SK-N-SH treated with all-trans-retinoic acid at 6 μM for 48 hours (cell line): ENCODE data around the gene FXYD6.

ENCODE experiments used
- ATAC-seq: fragments of 200-7000 bp; cut with Tn5 transposase; 3 replicates; pipeline ENCODE4 v1.9.1; 2020; ENCODE audit warnings: mild to moderate bottlenecking, moderate library complexity
- ARNTL ChIP-seq: fragments of 450-650 bp; formaldehyde crosslinking; IDR thresholded peaks from 2 replicates; pipeline ENCODE4 v1.5.0; 2020; ENCODE audit warnings: low read depth, mild to moderate bottlenecking, moderate library complexity, borderline replicate concordance
- BACH2 ChIP-seq: fragments of 250-450 bp; sonication (Bioruptor Pico); IDR thresholded peaks from 2 replicates; pipeline ENCODE4 v1.9.0; 2021; ENCODE audit warnings: mild to moderate bottlenecking, borderline replicate concordance
- CSDC2 ChIP-seq: fragments of 250-450 bp; sonication (Bioruptor Pico); IDR thresholded peaks from 2 replicates; pipeline ENCODE4 v1.5.0; 2020; ENCODE audit warnings: mild to moderate bottlenecking, moderate library complexity
- ESRRG ChIP-seq: fragments of 250-450 bp; sonication (Bioruptor Pico); IDR thresholded peaks from 2 replicates; pipeline ENCODE4 v1.6.1; 2021; ENCODE audit warnings: mild to moderate bottlenecking
- ISL1 ChIP-seq: fragments of 250-450 bp; sonication (Bioruptor Pico); IDR thresholded peaks from 2 replicates; pipeline ENCODE4 v2.1.2; 2022; ENCODE audit warnings: mild to moderate bottlenecking, moderate library complexity
- OSR1 ChIP-seq: fragments of 250-450 bp; sonication (Bioruptor Pico); IDR thresholded peaks from 2 replicates; pipeline ENCODE4 v1.8.0; 2022; ENCODE audit warnings: moderate library complexity, mild to moderate bottlenecking, inconsistent platforms
- RARB ChIP-seq: fragments of 250-450 bp; sonication (Bioruptor Pico); IDR thresholded peaks from 2 replicates; pipeline ENCODE4 v1.8.0; 2021; ENCODE audit warnings: mild to moderate bottlenecking, moderate library complexity
- SNAI2 ChIP-seq: fragments of 250-450 bp; sonication (Bioruptor Pico); IDR thresholded peaks from 2 replicates; pipeline ENCODE4 v1.5.0; 2020; ENCODE audit warnings: mild to moderate bottlenecking, moderate library complexity
- TCF4 ChIP-seq: fragments of 250-450 bp; sonication (Bioruptor Pico); IDR thresholded peaks from 2 replicates; pipeline ENCODE4 v1.8.0; 2021; ENCODE audit warnings: mild to moderate bottlenecking, moderate library complexity, borderline replicate concordance
- TOX ChIP-seq: fragments of 250-450 bp; sonication (Bioruptor Pico); IDR thresholded peaks from 2 replicates; pipeline ENCODE4 v1.8.0; 2021; ENCODE audit warnings: mild to moderate bottlenecking, moderate library complexity, borderline replicate concordance
- TSHZ2 ChIP-seq: fragments of 250-450 bp; sonication (Bioruptor Pico); IDR thresholded peaks from 2 replicates; pipeline ENCODE4 v1.5.0; 2020; ENCODE audit warnings: mild to moderate bottlenecking, moderate library complexity
- ZC3H10 ChIP-seq: fragments of 250-450 bp; sonication (Bioruptor Pico); IDR thresholded peaks from 2 replicates; pipeline ENCODE4 v1.5.1; 2021; ENCODE audit warnings: mild to moderate bottlenecking, moderate library complexity
- ZFP3 ChIP-seq: fragments of 250-450 bp; sonication (Bioruptor Pico); IDR thresholded peaks from 2 replicates; pipeline ENCODE4 v1.5.0; 2020; ENCODE audit warnings: mild to moderate bottlenecking, moderate library complexity
- ZNF70 ChIP-seq: fragments of 450-650 bp; formaldehyde crosslinking; IDR thresholded peaks from 2 replicates; pipeline ENCODE4 v1.5.0; 2020; ENCODE audit warnings: mild to moderate bottlenecking, moderate library complexity
- ZNF8 ChIP-seq: fragments of 450-650 bp; formaldehyde crosslinking; IDR thresholded peaks from 2 replicates; pipeline ENCODE4 v1.5.0; 2020; ENCODE audit warnings: mild to moderate bottlenecking, moderate library complexity
- TF ChIP-seq, protein P1 (sequence below): fragments of 250-450 bp; sonication (Bioruptor Pico); IDR thresholded peaks from 2 replicates; pipeline ENCODE4 v1.5.1; 2020; ENCODE audit warnings: low read depth, mild to moderate bottlenecking, moderate library complexity
- TF ChIP-seq, protein P2 (sequence below): fragments of 250-450 bp; sonication (Bioruptor Pico); IDR thresholded peaks from 2 replicates; pipeline ENCODE4 v1.8.0; 2020; ENCODE audit warnings: mild to moderate bottlenecking, moderate library complexity, borderline replicate concordance
- TF ChIP-seq, protein P3 (sequence below): fragments of 250-450 bp; sonication (Bioruptor Pico); IDR thresholded peaks from 2 replicates; pipeline ENCODE4 v1.8.0; 2021; ENCODE audit warnings: low read depth, mild to moderate bottlenecking, moderate library complexity, borderline replicate concordance

FXYD6 gene

DNA sequence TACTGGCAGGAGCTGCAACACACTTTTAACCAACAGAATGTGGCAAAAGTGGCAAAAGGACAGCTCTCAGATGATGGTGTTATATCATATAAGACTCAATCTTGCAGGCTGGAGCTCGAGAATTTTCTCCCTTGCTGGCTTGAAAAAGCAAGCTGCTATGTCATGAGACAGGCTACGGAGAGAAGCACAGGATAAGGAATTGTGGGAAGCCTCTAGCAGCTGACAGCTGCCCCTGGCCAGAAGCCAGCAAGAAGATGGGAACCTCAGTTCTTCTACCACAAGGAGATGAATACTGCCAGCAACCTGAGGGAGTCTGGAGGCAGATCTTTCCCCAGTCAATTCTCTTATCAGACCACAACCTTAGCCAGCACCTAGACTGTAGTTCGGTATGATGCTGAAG lies 24.6 kb downstream of the FXYD6 start:
- no peak for TF ChIP-seq TCF4 (CRISPR knock-in tag)
- TF ChIP-seq ISL1 (CRISPR knock-in tag): no peak
- TF ChIP-seq ZNF70 (CRISPR knock-in tag): no peak
- no peak for TF ChIP-seq OSR1 (CRISPR knock-in tag)
- TF ChIP-seq ZFP3 (CRISPR knock-in tag): no peak
- TF ChIP-seq, protein P1, sequence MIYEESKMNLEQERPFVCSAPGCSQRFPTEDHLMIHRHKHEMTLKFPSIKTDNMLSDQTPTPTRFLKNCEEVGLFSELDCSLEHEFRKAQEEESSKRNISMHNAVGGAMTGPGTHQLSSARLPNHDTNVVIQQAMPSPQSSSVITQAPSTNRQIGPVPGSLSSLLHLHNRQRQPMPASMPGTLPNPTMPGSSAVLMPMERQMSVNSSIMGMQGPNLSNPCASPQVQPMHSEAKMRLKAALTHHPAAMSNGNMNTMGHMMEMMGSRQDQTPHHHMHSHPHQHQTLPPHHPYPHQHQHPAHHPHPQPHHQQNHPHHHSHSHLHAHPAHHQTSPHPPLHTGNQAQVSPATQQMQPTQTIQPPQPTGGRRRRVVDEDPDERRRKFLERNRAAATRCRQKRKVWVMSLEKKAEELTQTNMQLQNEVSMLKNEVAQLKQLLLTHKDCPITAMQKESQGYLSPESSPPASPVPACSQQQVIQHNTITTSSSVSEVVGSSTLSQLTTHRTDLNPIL (CRISPR knock-in tag): no peak
- TF ChIP-seq, protein P2, sequence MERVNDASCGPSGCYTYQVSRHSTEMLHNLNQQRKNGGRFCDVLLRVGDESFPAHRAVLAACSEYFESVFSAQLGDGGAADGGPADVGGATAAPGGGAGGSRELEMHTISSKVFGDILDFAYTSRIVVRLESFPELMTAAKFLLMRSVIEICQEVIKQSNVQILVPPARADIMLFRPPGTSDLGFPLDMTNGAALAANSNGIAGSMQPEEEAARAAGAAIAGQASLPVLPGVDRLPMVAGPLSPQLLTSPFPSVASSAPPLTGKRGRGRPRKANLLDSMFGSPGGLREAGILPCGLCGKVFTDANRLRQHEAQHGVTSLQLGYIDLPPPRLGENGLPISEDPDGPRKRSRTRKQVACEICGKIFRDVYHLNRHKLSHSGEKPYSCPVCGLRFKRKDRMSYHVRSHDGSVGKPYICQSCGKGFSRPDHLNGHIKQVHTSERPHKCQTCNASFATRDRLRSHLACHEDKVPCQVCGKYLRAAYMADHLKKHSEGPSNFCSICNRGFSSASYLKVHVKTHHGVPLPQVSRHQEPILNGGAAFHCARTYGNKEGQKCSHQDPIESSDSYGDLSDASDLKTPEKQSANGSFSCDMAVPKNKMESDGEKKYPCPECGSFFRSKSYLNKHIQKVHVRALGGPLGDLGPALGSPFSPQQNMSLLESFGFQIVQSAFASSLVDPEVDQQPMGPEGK: no peak
- no peak for TF ChIP-seq ESRRG
- TF ChIP-seq TOX (CRISPR knock-in tag): no peak
- no peak for TF ChIP-seq ZC3H10 (CRISPR knock-in tag)
- no peak for ATAC-seq

DNA sequence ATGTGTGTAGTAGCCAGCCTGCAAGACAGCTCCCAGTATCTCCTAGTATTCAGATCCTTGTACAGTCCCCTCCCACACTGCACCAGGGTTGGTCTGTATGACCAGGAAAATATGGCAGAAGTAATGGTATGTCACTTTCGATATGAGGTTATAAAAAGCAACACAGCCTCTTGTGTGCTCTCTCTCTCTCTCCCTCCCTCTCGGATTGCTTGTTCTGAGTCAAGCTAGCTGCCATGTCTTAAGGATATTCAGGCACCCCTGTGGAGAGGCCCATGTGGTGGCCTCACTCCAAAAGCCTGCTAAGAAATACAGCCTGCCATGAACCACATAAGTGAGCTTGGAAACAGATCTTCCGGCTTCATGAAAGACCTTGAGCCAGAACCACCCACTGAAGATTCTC lies 25.4 kb downstream of the FXYD6 start:
- no peak for ATAC-seq
- TF ChIP-seq TSHZ2 (no peak), RARB (CRISPR knock-in tag) (no peak), ZNF8 (no peak), OSR1 (CRISPR knock-in tag) (no peak), SNAI2 (CRISPR knock-in tag) (no peak), BACH2 (CRISPR knock-in tag) (no peak), ZC3H10 (CRISPR knock-in tag) (no peak)
- TF ChIP-seq, protein P2: no peak
- TF ChIP-seq, protein P1 (CRISPR knock-in tag): no peak
- TF ChIP-seq, protein P3, sequence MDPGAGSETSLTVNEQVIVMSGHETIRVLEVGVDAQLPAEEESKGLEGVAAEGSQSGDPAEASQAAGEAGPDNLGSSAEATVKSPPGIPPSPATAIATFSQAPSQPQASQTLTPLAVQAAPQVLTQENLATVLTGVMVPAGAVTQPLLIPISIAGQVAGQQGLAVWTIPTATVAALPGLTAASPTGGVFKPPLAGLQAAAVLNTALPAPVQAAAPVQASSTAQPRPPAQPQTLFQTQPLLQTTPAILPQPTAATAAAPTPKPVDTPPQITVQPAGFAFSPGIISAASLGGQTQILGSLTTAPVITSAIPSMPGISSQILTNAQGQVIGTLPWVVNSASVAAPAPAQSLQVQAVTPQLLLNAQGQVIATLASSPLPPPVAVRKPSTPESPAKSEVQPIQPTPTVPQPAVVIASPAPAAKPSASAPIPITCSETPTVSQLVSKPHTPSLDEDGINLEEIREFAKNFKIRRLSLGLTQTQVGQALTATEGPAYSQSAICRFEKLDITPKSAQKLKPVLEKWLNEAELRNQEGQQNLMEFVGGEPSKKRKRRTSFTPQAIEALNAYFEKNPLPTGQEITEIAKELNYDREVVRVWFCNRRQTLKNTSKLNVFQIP (CRISPR knock-in tag): no peak
- TF ChIP-seq, all 23 proteins: peak for 0

DNA sequence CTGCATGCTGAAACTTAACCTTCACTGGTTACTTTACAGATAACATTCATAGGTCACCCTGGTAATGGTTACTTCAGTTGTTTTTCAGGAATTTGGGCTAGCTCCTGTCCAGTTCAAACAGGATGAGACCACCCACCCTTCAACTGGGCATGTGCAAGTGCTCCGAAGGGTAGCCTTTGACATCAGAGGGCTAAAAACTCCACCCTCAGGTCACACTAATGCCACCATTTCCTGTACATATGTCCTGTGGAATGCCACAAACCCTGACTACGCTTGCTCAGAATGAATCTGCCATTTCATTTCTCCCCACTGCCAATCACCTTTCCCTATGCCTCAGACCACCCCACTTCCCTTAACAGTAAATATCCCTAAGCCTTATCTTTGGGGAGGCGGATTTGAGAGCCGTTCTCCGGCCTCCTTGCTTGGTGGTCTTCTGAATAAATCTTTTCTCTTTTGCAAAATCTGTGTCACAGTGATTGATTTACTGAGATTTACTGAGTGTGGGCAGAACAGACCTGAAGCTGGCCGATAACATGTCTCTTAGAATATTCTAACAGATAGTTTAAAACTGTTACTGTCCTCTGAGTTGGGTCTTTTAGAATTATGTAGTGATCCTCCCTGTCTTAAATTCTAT lies 26.6 kb downstream of the FXYD6 start:
- ATAC-seq: no peak
- no peak for TF ChIP-seq OSR1 (CRISPR knock-in tag)
- TF ChIP-seq ESRRG: no peak
- no peak for TF ChIP-seq TOX (CRISPR knock-in tag)
- TF ChIP-seq SNAI2 (CRISPR knock-in tag): no peak
- TF ChIP-seq, protein P2: no peak
- TF ChIP-seq ZC3H10 (CRISPR knock-in tag): no peak
- TF ChIP-seq BACH2 (CRISPR knock-in tag): no peak
- TF ChIP-seq TSHZ2: no peak
- no peak for TF ChIP-seq ARNTL (CRISPR knock-in tag)
- TF ChIP-seq RARB (CRISPR knock-in tag): no peak
- TF ChIP-seq CSDC2 (CRISPR knock-in tag): no peak
- no peak for TF ChIP-seq ISL1 (CRISPR knock-in tag)
